Caco-2 (cell line): ENCODE measurements around the gene LHX4. TPM values are rescaled to one million over a fixed set of nuclear protein-coding genes. Genes with fewer than 3 reads are reported as not detected.
A peak's percentile ranks its signal among the peaks of the same experiment; 100 is the strongest.

Source experiments
- Bru-seq: library from RNA; stranded (reverse); fragments of 400-500 nt; gene quantifications from one replicate; lab custom pipeline; 2021; lab: Mats Ljungman, UMichigan
- BruChase-seq, 2 experiments: library from RNA; stranded (reverse); fragments of 400-500 nt; gene quantifications; one replicate each; lab custom pipeline; 2021; lab: Mats Ljungman, UMichigan
- BruUV-seq: library from RNA; stranded (reverse); fragments of 400-500 nt; replicated peaks from 2 replicates; lab custom pipeline; 2021; lab: Mats Ljungman, UMichigan
- CTCF ChIA-PET: fragments of 300-600 bp; sonication (Branson Sonifier 250); formaldehyde crosslinking; loops from one replicate; lab custom pipeline; 2022; ENCODE audit warnings: antibody characterized with exemption; lab: Charles Lee
- POLR2A ChIA-PET: fragments of 300-600 bp; sonication (Branson Sonifier 250); formaldehyde crosslinking; loops from one replicate; lab custom pipeline; 2022; ENCODE audit warnings: antibody characterized with exemption; lab: Charles Lee
- DNase-seq, 2 experiments: peaks; one replicate each; pipeline versions ENCODE4 v3.0.0 to v3.0.0-alpha.2; 2020 to 2022
- H3K27me3 ChIP-seq: replicated peaks from 2 replicates; pipeline ENCODE4 v1.6.0; 2011; ENCODE audit warnings: low read length; ENCODE audit not compliant: control insufficient read depth, insufficient read depth
- H3K36me3 ChIP-seq: 2 replicates; pipeline ENCODE4 v1.5.1; 2011; ENCODE audit warnings: low read length; ENCODE audit not compliant: control insufficient read depth, insufficient read depth
- H3K4me1 ChIP-seq: fragments of 250-450 bp; sonication (Bioruptor Pico); 2 replicates; pipeline ENCODE4 v1.5.1; 2020; ENCODE audit warnings: mild to moderate bottlenecking
- H3K4me3 ChIP-seq: 2 replicates; pipeline ENCODE4 v1.5.1; 2011; ENCODE audit warnings: low read depth, mild to moderate bottlenecking, control low read depth, low read length
- H3K9me3 ChIP-seq: fragments of 250-450 bp; sonication (Bioruptor Pico); 2 replicates; pipeline ENCODE4 v1.5.1; 2020; ENCODE audit warnings: mild to moderate bottlenecking, moderate library complexity
- H3K27ac Mint-ChIP-seq: one replicate; pipeline ENCODE4 v1.8.0; 2022; ENCODE audit warnings: mixed read lengths; ENCODE audit not compliant: unreplicated experiment
- H3K27me3 Mint-ChIP-seq: one replicate; pipeline ENCODE4 v1.8.0; 2022; ENCODE audit warnings: mixed read lengths; ENCODE audit not compliant: insufficient read depth, unreplicated experiment
- H3K36me3 Mint-ChIP-seq: one replicate; pipeline ENCODE4 v1.8.0; 2022; ENCODE audit warnings: mild to moderate bottlenecking, mixed read lengths; ENCODE audit not compliant: insufficient read depth, unreplicated experiment
- H3K4me1 Mint-ChIP-seq: one replicate; pipeline ENCODE4 v1.8.0; 2022; ENCODE audit warnings: low read depth, mixed read lengths; ENCODE audit not compliant: unreplicated experiment
- H3K4me3 Mint-ChIP-seq: one replicate; pipeline ENCODE4 v1.8.0; 2022; ENCODE audit warnings: mild to moderate bottlenecking, moderate library complexity, mixed read lengths; ENCODE audit not compliant: unreplicated experiment
- H3K9me3 Mint-ChIP-seq: one replicate; pipeline ENCODE4 v1.8.0; 2022; ENCODE audit warnings: mixed read lengths; ENCODE audit not compliant: unreplicated experiment
- intact Hi-C: fragments of 100-400 bp; cut with micrococcal nuclease; formaldehyde crosslinking; loops from one replicate; pipeline ENCODE4 v1.10.0; 2022; ENCODE audit not compliant: unreplicated experiment
- long read RNA-seq: library from polyadenylated mRNA; stranded (forward); transcript quantifications from one replicate; pipeline ENCODE4 v2.0.0, GENCODE V29; 2022
- total RNA-seq: library from RNA; stranded (reverse); gene quantifications from 2 replicates; pipeline ENCODE4 v1.2.3, GENCODE V29; 2022
- TF ChIP-seq, protein P1 (sequence below), 2 experiments: fragments of 200-600 bp in 1 of 2; IDR thresholded peaks; 1 replicate in 1 of 2; 2 replicates in 1 of 2; pipeline versions ENCODE4 v1.5.1 to v1.8.0; 2011 to 2022; ENCODE audit warnings: antibody characterized with exemption in 1 of 2, control low read depth in 1 of 2, inconsistent platforms in 1 of 2, low read depth in 1 of 2, low read length in 1 of 2, mild to moderate bottlenecking in 1 of 2, moderate library complexity in 1 of 2; ENCODE audit not compliant: insufficient read depth in 1 of 2, severe bottlenecking in 1 of 2, unreplicated experiment in 1 of 2

Gene LHX4
- total RNA-seq (0.16 and 0.19 TPM in 2 replicates), Bru-seq, nascent RNA (percentile 15 among the genes with signal in this experiment), BruChase-seq, experiment 1, labeled RNA remaining after a 2-hour chase (percentile 18 among the genes with signal in this experiment), BruChase-seq, experiment 2, labeled RNA remaining after a 6-hour chase (percentile 7 among the genes with signal in this experiment)
- long read RNA-seq, partial matches to known transcripts = 2 of 6 reads
- long read RNA-seq, other reads (novel, unspliced or antisense) = 4 of 6 reads

DNA sequence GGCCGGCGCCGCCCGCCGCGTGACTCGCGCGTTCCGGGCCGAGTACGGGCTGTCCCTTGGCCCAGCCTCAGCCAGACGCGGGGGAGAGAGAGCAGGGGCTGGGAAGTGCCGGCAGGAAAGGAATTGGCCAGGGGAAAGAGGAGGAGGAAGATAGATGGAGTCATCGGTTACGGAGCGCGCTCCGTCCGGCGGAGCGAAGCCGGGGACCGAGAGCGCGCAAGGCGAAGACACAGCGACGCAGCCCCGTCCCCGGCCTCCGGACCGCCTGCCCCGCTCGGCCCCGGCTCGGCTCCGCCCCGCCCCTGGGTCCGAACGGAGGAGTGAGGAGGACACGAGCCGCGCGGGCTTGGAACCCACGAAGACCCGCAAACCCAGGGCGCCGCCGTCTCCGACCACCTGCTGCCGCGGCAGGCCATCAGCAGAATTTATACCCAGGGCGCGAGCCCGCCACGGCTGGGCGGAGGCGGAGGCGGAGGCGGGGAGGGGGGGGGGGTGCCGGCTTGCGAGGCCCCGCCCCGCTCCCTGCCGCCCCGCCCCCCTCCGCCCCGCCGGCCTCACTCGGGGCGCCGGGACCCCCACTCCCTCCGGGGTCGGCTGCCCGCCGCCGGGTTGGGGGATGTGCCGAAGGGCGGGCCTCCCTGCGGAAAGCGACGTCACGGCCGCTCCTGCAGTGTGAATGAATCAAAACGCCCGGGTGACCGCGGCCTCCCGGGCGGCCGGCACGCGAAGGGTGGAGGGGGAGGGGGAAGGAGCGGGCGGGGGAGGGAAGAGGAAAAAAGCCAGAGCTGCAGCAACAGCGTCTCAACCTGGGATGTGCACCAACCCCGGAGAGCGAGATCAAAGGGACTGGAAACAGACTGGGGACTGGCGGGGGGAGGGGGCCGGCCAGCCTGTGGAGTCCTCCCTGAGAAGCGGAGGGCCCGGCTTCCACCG, at the start of gene LHX4:
TSS of gene LHX4 (plus strand) at position 782 of the 933 bp plus-strand sequence. CDS start 266 bp downstream, outside the sequence.
- H3K4me1 Mint-ChIP-seq = no peaks in the 10 kb centered on the region
- H3K36me3 ChIP-seq = no peaks in the 10 kb centered on the region
- H3K4me3 ChIP-seq = peak within 1 kb of the TSS; percentile 60
- no peaks in the 10 kb centered on the region for H3K36me3 Mint-ChIP-seq
- intact Hi-C loops = loop anchor here (5.0 kb wide), 1 partner anchor 42 kb away; no protein-coding TSS in a partner anchor
- peaks cover 6% of the 10 kb centered on the region; the same call in 1 of the 2 replicates for H3K4me1 ChIP-seq
- H3K27ac Mint-ChIP-seq = no peak within 1 kb of the TSS
- no TSS peak for BruUV-seq
- no peaks in the 10 kb centered on the region for H3K9me3 ChIP-seq
- peak within 1 kb of the TSS; percentile 79 for H3K4me3 Mint-ChIP-seq
- H3K27me3 Mint-ChIP-seq = peaks cover 22% of the 10 kb centered on the region
- no peaks in the 10 kb centered on the region for H3K9me3 Mint-ChIP-seq
- peak; percentile 55 to 66 for DNase-seq
- ChIA-PET POLR2A (interaction anchor here (0.6 kb wide), 1 partner anchor 22 kb away, joined by 3 read pairs; no protein-coding TSS in a partner anchor), CTCF (interaction anchor here (2.6 kb wide), 1 partner anchor 42 kb away, joined by 12 read pairs; no protein-coding TSS in a partner anchor)
- peaks cover 12% of the 10 kb centered on the region for H3K27me3 ChIP-seq
- TF ChIP-seq, protein P1, sequence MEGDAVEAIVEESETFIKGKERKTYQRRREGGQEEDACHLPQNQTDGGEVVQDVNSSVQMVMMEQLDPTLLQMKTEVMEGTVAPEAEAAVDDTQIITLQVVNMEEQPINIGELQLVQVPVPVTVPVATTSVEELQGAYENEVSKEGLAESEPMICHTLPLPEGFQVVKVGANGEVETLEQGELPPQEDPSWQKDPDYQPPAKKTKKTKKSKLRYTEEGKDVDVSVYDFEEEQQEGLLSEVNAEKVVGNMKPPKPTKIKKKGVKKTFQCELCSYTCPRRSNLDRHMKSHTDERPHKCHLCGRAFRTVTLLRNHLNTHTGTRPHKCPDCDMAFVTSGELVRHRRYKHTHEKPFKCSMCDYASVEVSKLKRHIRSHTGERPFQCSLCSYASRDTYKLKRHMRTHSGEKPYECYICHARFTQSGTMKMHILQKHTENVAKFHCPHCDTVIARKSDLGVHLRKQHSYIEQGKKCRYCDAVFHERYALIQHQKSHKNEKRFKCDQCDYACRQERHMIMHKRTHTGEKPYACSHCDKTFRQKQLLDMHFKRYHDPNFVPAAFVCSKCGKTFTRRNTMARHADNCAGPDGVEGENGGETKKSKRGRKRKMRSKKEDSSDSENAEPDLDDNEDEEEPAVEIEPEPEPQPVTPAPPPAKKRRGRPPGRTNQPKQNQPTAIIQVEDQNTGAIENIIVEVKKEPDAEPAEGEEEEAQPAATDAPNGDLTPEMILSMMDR (IDR thresholded peaks at IDR 0.05; ENCODE audit: insufficient read depth in 1 of 2, low read depth in 1 of 2, low read length in 1 of 2, severe bottlenecking in 1 of 2, unreplicated experiment in 1 of 2) = no peak

- Mint-ChIP-seq H3K4me1 (no peaks in the 10 kb centered on the region), H3K27me3 (no peaks in the 10 kb centered on the region), H3K27ac (no peak overlapping the region), H3K4me3 (no peak overlapping the region), H3K36me3 (no peaks in the 10 kb centered on the region), H3K9me3 (no peaks in the 10 kb centered on the region)
- TF ChIP-seq, protein P1 (IDR thresholded peaks at IDR 0.05; ENCODE audit: insufficient read depth in 1 of 2, low read depth in 1 of 2, low read length in 1 of 2, severe bottlenecking in 1 of 2, unreplicated experiment in 1 of 2) = peak; percentile 5 to 23
- peak in 1 of 2 experiments; percentile 28 for DNase-seq
- BruUV-seq = no TSS peak
- H3K36me3 ChIP-seq = no peaks in the 10 kb centered on the region
- intact Hi-C loops = no loop called here
- no peaks in the 10 kb centered on the region for H3K9me3 ChIP-seq
- no peaks in the 10 kb centered on the region for H3K4me1 ChIP-seq
- ChIA-PET POLR2A (no interaction called here), CTCF (interaction anchor here (3.8 kb wide), 1 partner anchor 13 kb away, joined by 26 read pairs; no protein-coding TSS in a partner anchor)
- H3K27me3 ChIP-seq = no peaks in the 10 kb centered on the region
- no peak overlapping the region for H3K4me3 ChIP-seq
Measured at GRCh38 chr1:180181048-180181447, 49.0 kb upstream of the LHX4 start.
